GM12872 (cell line): ENCODE measurements around the gene PRSS33.

Experiments used
- TF ChIP-seq, protein P1 (sequence below): IDR thresholded peaks from 3 replicates; pipeline ENCODE4 v1.5.1; 2011; ENCODE audit warnings: low read depth, mild to moderate bottlenecking, low read length, moderate library complexity; ENCODE audit not compliant: insufficient read depth

PRSS33 gene

DNA sequence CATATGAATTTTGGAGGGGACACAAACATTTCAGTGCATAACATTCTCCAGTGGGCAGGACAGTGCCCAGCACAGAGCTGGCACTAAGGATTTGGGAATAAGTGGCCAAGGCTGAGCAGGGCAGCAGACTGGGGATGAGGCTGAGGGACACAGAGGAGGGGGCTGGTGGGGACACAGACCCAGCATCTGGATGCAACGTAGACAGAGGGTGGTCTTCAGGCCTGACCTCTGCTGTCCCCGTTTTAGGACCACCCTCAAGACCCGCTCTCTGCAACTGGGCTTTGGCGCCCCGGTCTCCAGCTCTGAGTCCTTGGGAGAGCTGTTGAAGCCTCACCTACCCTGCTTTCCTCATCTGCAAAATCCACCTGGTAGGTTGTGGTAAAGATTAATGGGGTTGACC is 3.3 kb upstream of the PRSS33 start:
- TF ChIP-seq, protein P1, sequence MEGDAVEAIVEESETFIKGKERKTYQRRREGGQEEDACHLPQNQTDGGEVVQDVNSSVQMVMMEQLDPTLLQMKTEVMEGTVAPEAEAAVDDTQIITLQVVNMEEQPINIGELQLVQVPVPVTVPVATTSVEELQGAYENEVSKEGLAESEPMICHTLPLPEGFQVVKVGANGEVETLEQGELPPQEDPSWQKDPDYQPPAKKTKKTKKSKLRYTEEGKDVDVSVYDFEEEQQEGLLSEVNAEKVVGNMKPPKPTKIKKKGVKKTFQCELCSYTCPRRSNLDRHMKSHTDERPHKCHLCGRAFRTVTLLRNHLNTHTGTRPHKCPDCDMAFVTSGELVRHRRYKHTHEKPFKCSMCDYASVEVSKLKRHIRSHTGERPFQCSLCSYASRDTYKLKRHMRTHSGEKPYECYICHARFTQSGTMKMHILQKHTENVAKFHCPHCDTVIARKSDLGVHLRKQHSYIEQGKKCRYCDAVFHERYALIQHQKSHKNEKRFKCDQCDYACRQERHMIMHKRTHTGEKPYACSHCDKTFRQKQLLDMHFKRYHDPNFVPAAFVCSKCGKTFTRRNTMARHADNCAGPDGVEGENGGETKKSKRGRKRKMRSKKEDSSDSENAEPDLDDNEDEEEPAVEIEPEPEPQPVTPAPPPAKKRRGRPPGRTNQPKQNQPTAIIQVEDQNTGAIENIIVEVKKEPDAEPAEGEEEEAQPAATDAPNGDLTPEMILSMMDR: no peak

DNA sequence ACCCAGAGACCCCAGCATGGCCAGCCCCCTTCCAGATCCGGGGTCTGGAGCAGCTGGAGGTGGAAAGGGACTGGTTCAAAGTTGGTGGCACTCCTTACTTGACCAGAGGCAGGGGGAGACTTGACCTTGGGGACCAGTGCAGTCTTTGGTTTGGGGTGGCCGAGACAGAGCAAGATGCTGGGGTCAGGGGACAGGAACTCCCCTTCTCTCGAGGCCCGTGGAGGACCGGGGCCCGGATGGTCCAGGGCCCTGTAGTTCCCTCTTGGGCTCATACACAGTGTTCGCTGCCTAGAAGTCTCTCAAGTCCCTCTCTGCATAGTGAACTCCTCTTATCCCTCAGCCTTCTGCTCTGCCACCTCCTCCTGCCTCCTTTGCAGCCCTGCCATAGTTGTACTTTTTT is 601 bp upstream of the PRSS33 start:
- TF ChIP-seq, protein P1: no peak

DNA sequence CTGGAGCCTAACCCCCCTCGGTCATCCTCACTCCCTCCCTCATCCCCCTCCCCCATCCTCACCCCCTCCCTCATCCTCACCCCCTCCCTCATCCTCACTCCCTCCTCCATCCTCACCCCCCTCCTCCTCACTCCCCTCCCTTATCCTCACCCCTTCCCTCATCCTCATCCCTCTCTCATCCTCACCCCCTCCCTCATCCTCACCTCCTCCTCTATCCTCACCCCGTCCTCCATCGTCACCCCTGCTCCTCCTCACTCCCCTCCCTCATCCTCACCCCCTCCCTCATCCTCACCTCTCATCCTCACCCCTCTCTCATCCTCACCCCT is 571 bp downstream of the PRSS33 start:
- TF ChIP-seq, protein P1: no peak

DNA sequence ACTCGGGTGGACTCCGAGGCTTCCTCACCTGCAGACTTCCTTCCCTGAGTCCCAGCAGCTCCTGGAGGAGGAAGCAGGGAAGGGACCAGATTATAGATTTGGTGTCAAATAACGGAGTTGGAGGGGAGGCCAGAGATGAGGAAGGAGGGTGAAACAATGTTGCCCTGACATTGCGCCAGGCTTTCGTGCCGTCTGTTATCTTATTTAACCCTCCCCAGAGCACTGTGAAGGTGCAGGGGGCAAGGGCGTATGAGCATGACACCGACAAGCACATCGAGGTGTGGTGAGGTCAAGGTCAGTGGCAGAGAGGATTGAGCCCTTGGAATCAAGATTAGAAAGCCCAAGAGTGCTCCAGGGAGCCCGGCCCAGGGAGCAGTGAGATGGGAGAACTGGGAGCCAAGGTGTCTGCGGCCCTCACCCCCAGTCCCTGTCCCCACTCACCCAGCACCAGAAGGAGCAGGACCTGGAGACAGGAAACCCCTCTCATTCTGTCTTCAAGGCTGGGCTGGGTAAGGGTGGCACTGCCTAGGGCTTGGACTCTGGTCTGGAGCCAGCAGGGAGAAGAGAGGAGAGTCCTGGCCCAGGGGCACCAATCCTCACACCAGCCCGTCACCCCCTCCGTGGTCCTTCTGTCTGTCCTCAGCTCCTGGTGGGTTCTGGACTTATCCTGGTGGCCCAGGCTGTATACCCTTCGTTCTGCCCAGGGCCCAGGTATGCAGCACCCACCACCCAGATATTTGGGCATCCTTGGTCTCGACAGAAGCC is 1.1 kb downstream of the PRSS33 start:
- TF ChIP-seq, protein P1: no peak

DNA sequence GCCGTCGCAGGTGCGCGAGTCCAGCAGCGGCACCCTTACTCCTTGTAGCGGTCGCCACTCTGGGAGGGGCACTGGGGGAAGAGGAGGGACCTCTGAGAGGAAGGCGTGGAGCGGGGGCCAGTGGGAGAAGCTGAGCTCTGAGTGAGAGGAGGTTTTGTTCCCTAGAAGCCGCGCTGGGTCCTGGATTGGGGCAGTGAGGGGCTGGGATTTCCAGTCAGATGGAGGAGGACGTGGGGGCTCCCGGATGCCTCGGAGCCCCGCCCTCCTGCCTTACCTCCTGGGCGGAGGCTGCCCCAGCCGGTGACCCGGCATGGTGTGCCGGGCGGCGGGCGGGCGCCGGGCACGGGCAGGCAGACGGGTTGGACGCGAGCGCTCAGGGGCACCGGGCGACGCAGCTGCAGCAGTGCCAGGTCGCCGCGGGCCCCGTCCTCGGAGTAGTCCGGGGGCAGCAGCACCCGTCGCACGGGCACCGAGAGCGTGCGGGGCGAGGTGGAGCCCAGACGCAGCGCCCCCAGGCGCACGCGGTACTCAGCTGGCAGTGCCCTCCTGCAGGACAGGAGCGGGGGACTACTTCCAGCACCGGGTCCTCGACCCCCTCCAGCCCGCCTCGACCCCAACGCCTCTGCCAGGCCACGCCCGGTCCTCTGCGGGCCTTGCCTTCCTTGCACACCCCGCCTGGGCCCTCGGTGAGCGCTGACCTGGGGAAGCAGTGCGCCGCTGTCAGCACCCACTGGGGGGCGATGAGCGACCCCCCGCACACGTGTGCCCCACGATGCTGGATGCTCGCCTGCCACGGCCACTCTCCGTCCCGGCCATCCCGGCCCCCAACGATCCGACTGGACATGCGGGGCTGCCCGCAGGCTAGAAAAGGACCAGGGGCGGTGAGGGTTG is 2.0 kb downstream of the PRSS33 start:
- TF ChIP-seq, protein P1: no peak; the same call in 2 of the 3 replicates

DNA sequence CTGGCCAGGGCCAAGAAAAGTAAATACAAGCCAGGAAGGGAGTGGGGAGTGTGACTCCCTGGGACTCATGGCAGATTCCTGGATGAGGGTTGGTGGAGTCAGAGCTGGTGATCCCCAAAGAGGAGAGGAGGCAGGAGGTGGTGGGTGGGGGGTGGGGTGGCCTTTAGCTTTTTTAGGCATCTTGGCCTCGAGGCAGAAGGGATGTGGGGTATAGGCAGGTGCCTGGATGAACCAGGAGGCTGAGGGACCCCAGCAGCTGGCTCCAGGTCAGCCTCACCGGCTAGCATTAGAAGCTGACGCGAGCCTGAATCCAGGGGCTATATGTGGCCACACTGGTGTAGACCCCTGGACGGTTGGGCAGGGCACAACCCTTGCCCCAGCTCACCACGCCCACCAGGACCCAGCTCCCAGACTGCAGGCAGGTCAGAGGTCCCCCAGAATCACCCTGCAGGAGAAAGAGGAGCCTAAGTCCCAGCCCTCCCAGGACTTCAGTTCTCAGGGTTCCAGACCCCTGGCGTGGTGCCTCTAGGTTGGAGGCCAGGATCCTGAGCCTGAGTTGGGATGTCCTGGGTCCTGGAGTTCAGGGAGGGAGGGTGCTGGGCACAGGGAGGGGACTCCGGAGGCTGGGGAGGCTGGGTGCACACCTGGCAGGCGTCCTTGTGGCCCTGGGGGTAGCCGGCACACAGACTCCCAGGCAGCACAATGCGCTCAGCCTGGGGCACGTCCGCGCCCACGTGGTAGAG is 2.8 kb downstream of the PRSS33 start:
- TF ChIP-seq, protein P1: no peak
